B cell (primary cell): ENCODE measurements around the gene CAPZA1. TPM values are rescaled to one million over a fixed set of nuclear protein-coding genes. Genes with fewer than 3 reads are reported as not detected.

Experiments
- ATAC-seq: fragments of 200-7000 bp; cut with Tn5 transposase; one replicate; pipeline ENCODE4 v1.10.0; 2021; ENCODE audit warnings: low read depth, mild to moderate bottlenecking, moderate number of reproducible peaks, moderate library complexity
- CTCF ChIA-PET: fragments of 350-600 bp; sonication (Branson Sonifier 250); formaldehyde crosslinking; loops from one replicate; lab custom pipeline; 2021; ENCODE audit warnings: antibody characterized with exemption, inconsistent platforms; lab: Charles Lee
- POLR2A ChIA-PET: fragments of 350-600 bp; sonication (Branson Sonifier 250); formaldehyde crosslinking; loops from one replicate; lab custom pipeline; 2021; ENCODE audit warnings: antibody characterized with exemption; lab: Charles Lee
- DNase-seq: peaks from one replicate; pipeline ENCODE4 v3.0.0; 2013
- H2AFZ ChIP-seq: 2 replicates; pipeline ENCODE4 v1.6.1; 2012; ENCODE audit warnings: mild to moderate bottlenecking, low read depth, low read length; ENCODE audit not compliant: insufficient read depth, poor library complexity, severe bottlenecking
- H3K27ac ChIP-seq, 2 donors: 1 replicate in 1 of 2; 2 replicates in 1 of 2; pipeline ENCODE4 v1.5.1; 2012 to 2013; ENCODE audit warnings: low read length in 2 of 2, mild to moderate bottlenecking in 2 of 2, moderate library complexity in 1 of 2
- H3K27me3 ChIP-seq, 4 experiments: fragments of 200-600 bp in 1 of 4; sonication (generic) in 1 of 4; replicated peaks in 1 of 4; 1 replicate in 2 of 4; 2 replicates in 2 of 4; pipeline versions ENCODE4 v1.6.1 to v1.7.0; 2013 to 2016; ENCODE audit warnings: low read length in 3 of 4, mild to moderate bottlenecking in 2 of 4, mixed read lengths in 1 of 4, moderate library complexity in 1 of 4; ENCODE audit not compliant: insufficient read depth in 4 of 4, control insufficient read depth in 3 of 4; ENCODE audit errors: control extremely low read depth in 1 of 4
- H3K36me3 ChIP-seq, 2 experiments: replicated peaks in 1 of 2; 1 replicate in 1 of 2; 2 replicates in 1 of 2; pipeline versions ENCODE4 v1.6.1 to v1.7.1; 2013; ENCODE audit warnings: low read length in 1 of 2; ENCODE audit not compliant: insufficient read depth in 2 of 2, control insufficient read depth in 1 of 2; ENCODE audit errors: control extremely low read depth in 1 of 2, extremely low read depth in 1 of 2
- H3K4me1 ChIP-seq, 2 donors: fragments of 200-600 bp in 1 of 2; sonication (generic) in 1 of 2; 1 replicate in 1 of 2; 2 replicates in 1 of 2; pipeline versions ENCODE4 v1.5.1 to v1.6.1; 2013 to 2017; ENCODE audit warnings: low read length in 2 of 2; ENCODE audit not compliant: control insufficient read depth in 2 of 2, insufficient read depth in 2 of 2
- H3K4me2 ChIP-seq: replicated peaks from 2 replicates; pipeline ENCODE3; 2012; ENCODE audit warnings: mild to moderate bottlenecking, low read depth, low read length; ENCODE audit not compliant: poor library complexity, severe bottlenecking
- H3K4me3 ChIP-seq, 5 experiments: fragments of 200-600 bp in 1 of 5; sonication (generic) in 1 of 5; 1 replicate in 3 of 5; 2 replicates in 2 of 5; pipeline versions ENCODE4 v1.5.1 to v1.7.0; 2011 to 2016; ENCODE audit warnings: low read length in 4 of 5, mild to moderate bottlenecking in 4 of 5, low read depth in 2 of 5, control low read depth in 1 of 5, moderate library complexity in 1 of 5; ENCODE audit not compliant: insufficient read depth in 1 of 5; ENCODE audit errors: control extremely low read depth in 1 of 5, extremely low read depth in 1 of 5
- H3K79me2 ChIP-seq: fragments of 200-600 bp; sonication (generic); one replicate; pipeline ENCODE4 v1.6.0; 2016; ENCODE audit warnings: low read length; ENCODE audit not compliant: control insufficient read depth, insufficient read depth
- H3K9ac ChIP-seq: fragments of 200-600 bp; sonication (generic); 2 replicates; pipeline ENCODE4 v1.6.1; 2017; ENCODE audit warnings: mild to moderate bottlenecking, low read length, moderate library complexity
- H3K9me3 ChIP-seq, 3 donors: one replicate each; pipeline versions ENCODE4 v1.6.1 to v1.7.1; 2013; ENCODE audit warnings: low read length in 2 of 3; ENCODE audit not compliant: control insufficient read depth in 2 of 3, insufficient read depth in 1 of 3; ENCODE audit errors: control extremely low read depth in 1 of 3
- H4K20me1 ChIP-seq: 2 replicates; pipeline ENCODE4 v1.6.0; 2012; ENCODE audit warnings: mild to moderate bottlenecking, low read length; ENCODE audit not compliant: insufficient read depth, control insufficient read depth, poor library complexity, severe bottlenecking
- H3K27ac Mint-ChIP-seq: one replicate; pipeline ENCODE4 v1.8.0; 2021; ENCODE audit warnings: mixed read lengths
- H3K27me3 Mint-ChIP-seq: one replicate; pipeline ENCODE4 v1.8.0; 2021; ENCODE audit warnings: mixed read lengths
- H3K4me1 Mint-ChIP-seq: one replicate; pipeline ENCODE4 v1.8.0; 2021; ENCODE audit warnings: mixed read lengths
- H3K4me3 Mint-ChIP-seq: one replicate; pipeline ENCODE4 v1.8.0; 2021; ENCODE audit warnings: mixed read lengths
- H3K9me3 Mint-ChIP-seq: one replicate; pipeline ENCODE4 v1.8.0; 2022; ENCODE audit warnings: mixed read lengths; ENCODE audit not compliant: insufficient read depth
- EZH2 ChIP-seq: IDR thresholded peaks from 2 replicates; pipeline ENCODE4 v1.6.1; 2012; ENCODE audit warnings: borderline replicate concordance, low read depth, mild to moderate bottlenecking, moderate library complexity, low read length; ENCODE audit not compliant: insufficient read depth, poor library complexity, severe bottlenecking
- WGBS: methylation state at CpG from one replicate; pipeline ENCODE4 v1.1.5; 2013; ENCODE audit warnings: missing lambda C conversion rate; ENCODE audit not compliant: insufficient coverage; 5-methylcytosine and 5-hydroxymethylcytosine counted together
- intact Hi-C: fragments of 100-400 bp; cut with micrococcal nuclease; formaldehyde crosslinking; loops from one replicate; pipeline ENCODE4 v1.10.0; 2022
- polyA plus RNA-seq: library from polyadenylated mRNA; depleted of rRNA; stranded (reverse); fragments of >200 nt; gene quantifications from 2 replicates; pipeline ENCODE4 v1.2.3, GENCODE V29; 2012
- total RNA-seq, 2 donors: library from RNA; stranded (reverse); fragments of 120-200 nt in 1 of 2; gene quantifications; 1 replicate in 1 of 2; 2 replicates in 1 of 2; pipeline versions ENCODE4 v1.2.3 to v1.2.4, GENCODE V29; 2013 to 2022
- TF ChIP-seq, protein P1 (sequence below): fragments of 200-600 bp; IDR thresholded peaks from one replicate; pipeline ENCODE4 v1.8.0; 2022; ENCODE audit warnings: antibody characterized with exemption, mild to moderate bottlenecking

The CAPZA1 gene
- total and polyA plus RNA-seq, 2 donors (not counting 1 experiment from before 2014, with no cell fraction given), result 52.2 to 172 TPM

DNA sequence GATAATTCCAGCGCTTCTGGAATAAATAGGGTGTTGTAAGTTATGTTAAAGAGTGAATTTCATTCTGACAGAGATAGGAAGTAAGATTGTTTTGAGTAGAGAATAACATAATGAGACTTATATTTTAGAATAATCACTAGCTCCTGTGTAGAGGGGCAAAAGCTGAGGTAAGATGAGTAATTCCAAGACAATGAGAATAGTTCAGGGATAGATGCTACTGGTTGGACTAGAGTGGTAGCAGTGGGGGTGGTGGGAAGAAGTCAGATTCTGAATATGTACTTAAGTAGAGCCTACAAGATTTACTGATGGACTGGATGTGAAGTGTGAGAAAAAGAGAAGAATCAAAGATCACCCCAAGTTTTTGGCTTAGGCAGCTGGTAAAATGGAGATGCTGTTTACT, 31.6 kb downstream of the CAPZA1 start:
- peaks cover 14% of the 10 kb centered on the region for H3K4me1 Mint-ChIP-seq
- no peak overlapping the region for H3K4me3 Mint-ChIP-seq
- H3K9me3 Mint-ChIP-seq, result no peaks in the 10 kb centered on the region
- Histone ChIP-seq H3K9ac (no peak overlapping the region), H3K4me3 (no peak overlapping the region), H3K9me3 (no peaks in the 10 kb centered on the region), H3K79me2 (peaks cover 42% of the 10 kb centered on the region), H3K4me2 (no peak overlapping the region), H3K36me3 (peaks cover 11 to 72% of the 10 kb centered on the region in 2 experiments), H3K27me3 (no peaks in the 10 kb centered on the region), H3K4me1 (peaks cover 2 to 6% of the 10 kb centered on the region in 2 donors), H2AFZ (no peak overlapping the region), H4K20me1 (peaks cover 47% of the 10 kb centered on the region), H3K27ac (no peak overlapping the region)
- CTCF ChIA-PET, result interaction anchor here (0.7 to 0.8 kb wide), 2 partner anchors 36 to 422 kb away, joined by 3 to 5 read pairs; partner anchors contain the start of gene LRIG2
- no peak for ATAC-seq
- no peak overlapping the region for H3K27ac Mint-ChIP-seq
- no CpG with 5 or more reads among the region's 1 CpG for WGBS
- intact Hi-C loops, result no loop called here
- no peaks in the 10 kb centered on the region for H3K27me3 Mint-ChIP-seq
- no peak for DNase-seq
- TF ChIP-seq EZH2, result no peak
- TF ChIP-seq, protein P1, sequence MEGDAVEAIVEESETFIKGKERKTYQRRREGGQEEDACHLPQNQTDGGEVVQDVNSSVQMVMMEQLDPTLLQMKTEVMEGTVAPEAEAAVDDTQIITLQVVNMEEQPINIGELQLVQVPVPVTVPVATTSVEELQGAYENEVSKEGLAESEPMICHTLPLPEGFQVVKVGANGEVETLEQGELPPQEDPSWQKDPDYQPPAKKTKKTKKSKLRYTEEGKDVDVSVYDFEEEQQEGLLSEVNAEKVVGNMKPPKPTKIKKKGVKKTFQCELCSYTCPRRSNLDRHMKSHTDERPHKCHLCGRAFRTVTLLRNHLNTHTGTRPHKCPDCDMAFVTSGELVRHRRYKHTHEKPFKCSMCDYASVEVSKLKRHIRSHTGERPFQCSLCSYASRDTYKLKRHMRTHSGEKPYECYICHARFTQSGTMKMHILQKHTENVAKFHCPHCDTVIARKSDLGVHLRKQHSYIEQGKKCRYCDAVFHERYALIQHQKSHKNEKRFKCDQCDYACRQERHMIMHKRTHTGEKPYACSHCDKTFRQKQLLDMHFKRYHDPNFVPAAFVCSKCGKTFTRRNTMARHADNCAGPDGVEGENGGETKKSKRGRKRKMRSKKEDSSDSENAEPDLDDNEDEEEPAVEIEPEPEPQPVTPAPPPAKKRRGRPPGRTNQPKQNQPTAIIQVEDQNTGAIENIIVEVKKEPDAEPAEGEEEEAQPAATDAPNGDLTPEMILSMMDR, result no peak
- POLR2A ChIA-PET, result no interaction called here

GRCh38 chr1:112665857-112666256, 46.2 kb downstream of the CAPZA1 start:
- Histone ChIP-seq H3K9ac (no peak overlapping the region), H3K27me3 (no peaks in the 10 kb centered on the region), H3K4me1 (no peaks in the 10 kb centered on the region), H3K27ac (peak overlapping the region in 1 of 2 donors; percentile 12), H2AFZ (no peak overlapping the region), H3K9me3 (no peaks in the 10 kb centered on the region), H3K4me2 (no peak overlapping the region), H4K20me1 (no peaks in the 10 kb centered on the region), H3K36me3 (peaks cover 26 to 88% of the 10 kb centered on the region in 2 experiments), H3K79me2 (no peaks in the 10 kb centered on the region), H3K4me3 (no peak overlapping the region)
- H3K27me3 Mint-ChIP-seq, result no peaks in the 10 kb centered on the region
- DNase-seq (no peak), ATAC-seq (no peak)
- TF ChIP-seq, protein P1, result no peak
- no peak for TF ChIP-seq EZH2
- no CpG with 5 or more reads among the region's 3 CpGs for WGBS
- POLR2A ChIA-PET, result no interaction called here
- H3K4me3 Mint-ChIP-seq, result no peak overlapping the region
- H3K4me1 Mint-ChIP-seq, result peaks cover 9% of the 10 kb centered on the region
- intact Hi-C loops, result no loop called here
- H3K9me3 Mint-ChIP-seq, result no peaks in the 10 kb centered on the region
- CTCF ChIA-PET, result no interaction called here
- H3K27ac Mint-ChIP-seq, result no peak overlapping the region
